ENCODE measurements around the gene CDK6. TPM values are rescaled to one million over a fixed set of nuclear protein-coding genes. Genes with fewer than 3 reads are reported as not detected.

CDK6 gene
- total RNA-seq, 4 donors from 2014 or later: 22.2 to 45.4 (median 36.4) TPM

- intact Hi-C loops (cut with DNase I): no loop called here
- Histone ChIP-seq H3K9me3 (no peaks in the 10 kb centered on the region), H3K36me3 (no peaks in the 10 kb centered on the region), H3K27ac (replicated peaks in 1 of 4) (no peak overlapping the region), H3K4me1 (peaks cover 14 to 32% (median 16%) of the 10 kb centered on the region in 4 donors), H3K4me3 (no peak overlapping the region), H3K27me3 (no peaks in the 10 kb centered on the region)
- TF ChIP-seq CTCF (IDR thresholded peaks at IDR 0.05) (no peak), POLR2AphosphoS5 (IDR thresholded peaks at IDR 0.05) (no peak), POLR2A (IDR thresholded peaks at IDR 0.05; ENCODE audit: low read depth) (no peak), EP300 (IDR thresholded peaks at IDR 0.05) (no peak)
- DNase-seq (ENCODE audit: extremely low spot score): no peak
- WGBS: 73% methylated on average over 9 of the region's 9 CpGs
These were observed 81.3 kb downstream of the CDK6 start for GRCh38 chr7:92754919-92755581.

- Histone ChIP-seq H3K4me1 (peaks cover 19 to 36% (median 20%) of the 10 kb centered on the region in 4 donors), H3K36me3 (no peaks in the 10 kb centered on the region), H3K4me3 (no peak overlapping the region), H3K27ac (replicated peaks in 1 of 4) (no peak overlapping the region), H3K27me3 (no peaks in the 10 kb centered on the region), H3K9me3 (no peaks in the 10 kb centered on the region)
- intact Hi-C loops (cut with DNase I): no loop called here
- 84% methylated on average over 3 of the region's 3 CpGs for WGBS
- no peak for TF ChIP-seq POLR2AphosphoS5 (IDR thresholded peaks at IDR 0.05)
- DNase-seq (ENCODE audit: extremely low spot score): no peak
These were observed 82.8 kb downstream of the CDK6 start for GRCh38 chr7:92753614-92754013.

- 77% methylated on average over 4 of the region's 4 CpGs for WGBS
- no peak for DNase-seq (ENCODE audit: extremely low spot score)
- H3K9me3 ChIP-seq: no peaks in the 10 kb centered on the region
- TF ChIP-seq POLR2AphosphoS5 (IDR thresholded peaks at IDR 0.05) (no peak), EP300 (IDR thresholded peaks at IDR 0.05) (no peak), CTCF (IDR thresholded peaks at IDR 0.05) (no peak), POLR2A (IDR thresholded peaks at IDR 0.05; ENCODE audit: low read depth) (no peak)
- no peak overlapping the region for H3K27ac ChIP-seq (replicated peaks in 1 of 4)
- intact Hi-C loops (cut with DNase I): no loop called here
- peaks cover 19 to 36% (median 20%) of the 10 kb centered on the region in 4 donors for H3K4me1 ChIP-seq
- H3K4me3 ChIP-seq: no peak overlapping the region
- no peaks in the 10 kb centered on the region for H3K36me3 ChIP-seq
- no peaks in the 10 kb centered on the region for H3K27me3 ChIP-seq
These were observed 84.2 kb downstream of the CDK6 start for GRCh38 chr7:92751902-92752901.

- Histone ChIP-seq H3K36me3 (no peaks in the 10 kb centered on the region), H3K27me3 (no peaks in the 10 kb centered on the region), H3K27ac (replicated peaks in 1 of 4) (no peak overlapping the region), H3K9me3 (no peaks in the 10 kb centered on the region), H3K4me1 (peaks cover 19 to 36% (median 20%) of the 10 kb centered on the region in 4 donors), H3K4me3 (no peak overlapping the region)
- no peak for DNase-seq (ENCODE audit: extremely low spot score)
- TF ChIP-seq CTCF (IDR thresholded peaks at IDR 0.05) (no peak), POLR2AphosphoS5 (IDR thresholded peaks at IDR 0.05) (no peak), POLR2A (IDR thresholded peaks at IDR 0.05; ENCODE audit: low read depth) (no peak)
- intact Hi-C loops (cut with DNase I): no loop called here
- WGBS: 82% methylated on average over 6 of the region's 6 CpGs
These were observed 85.4 kb downstream of the CDK6 start for GRCh38 chr7:92750946-92751345.

GRCh38 chr7:92750447-92750839 is 85.9 kb downstream of the CDK6 start:
- TF ChIP-seq EP300 (IDR thresholded peaks at IDR 0.05) (no peak), POLR2AphosphoS5 (IDR thresholded peaks at IDR 0.05) (no peak), POLR2A (IDR thresholded peaks at IDR 0.05; ENCODE audit: low read depth) (no peak), CTCF (IDR thresholded peaks at IDR 0.05) (no peak)
- intact Hi-C loops (cut with DNase I): no loop called here
- no peak overlapping the region for H3K27ac ChIP-seq (replicated peaks in 1 of 4)
- H3K36me3 ChIP-seq: no peaks in the 10 kb centered on the region
- 86% methylated on average over 4 of the region's 4 CpGs for WGBS
- H3K4me3 ChIP-seq: no peak overlapping the region
- H3K27me3 ChIP-seq: no peaks in the 10 kb centered on the region
- H3K4me1 ChIP-seq: peaks cover 18 to 36% (median 20%) of the 10 kb centered on the region in 4 donors
- H3K9me3 ChIP-seq: no peaks in the 10 kb centered on the region
- no peak for DNase-seq (ENCODE audit: extremely low spot score)
